ENCODE measurements around the gene OR2M7.
"Not testable (repeated sequence)": the region's sequence is repeated elsewhere in the genome, so short reads cannot be mapped to it uniquely, and the experiment has no call there.

Gene OR2M7

DNA sequence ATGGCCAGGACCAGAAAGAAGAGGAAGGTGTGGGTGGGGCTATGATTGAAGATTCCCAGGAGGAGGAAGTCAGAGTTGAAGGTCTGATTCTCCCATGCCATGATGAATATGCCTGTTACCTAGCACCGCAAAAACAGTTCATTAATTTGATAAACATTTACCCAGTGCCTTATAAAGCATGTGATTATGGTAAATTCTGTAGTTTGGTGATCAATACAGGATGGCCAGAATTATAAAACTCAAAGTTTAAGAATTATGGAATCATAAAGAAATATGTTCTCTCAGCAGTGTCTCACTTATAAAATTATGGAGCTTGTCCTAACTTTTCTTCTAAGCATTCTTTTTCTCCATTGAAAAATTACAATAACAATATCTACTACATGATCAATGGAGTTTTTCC lies at the start of gene OR2M7:
OR2M7 (minus strand) TSS at position 101 of the 400 bp plus-strand sequence; CDS start at position 101, 0 bp downstream.
- no peak for DNase-seq (ENCODE audit: low read depth in 2 of 2)

GRCh38 chr1:248373761-248374160 lies 49.4 kb upstream of the OR2M7 start:
- no peak for DNase-seq (ENCODE audit: low read depth in 2 of 2)

DNA sequence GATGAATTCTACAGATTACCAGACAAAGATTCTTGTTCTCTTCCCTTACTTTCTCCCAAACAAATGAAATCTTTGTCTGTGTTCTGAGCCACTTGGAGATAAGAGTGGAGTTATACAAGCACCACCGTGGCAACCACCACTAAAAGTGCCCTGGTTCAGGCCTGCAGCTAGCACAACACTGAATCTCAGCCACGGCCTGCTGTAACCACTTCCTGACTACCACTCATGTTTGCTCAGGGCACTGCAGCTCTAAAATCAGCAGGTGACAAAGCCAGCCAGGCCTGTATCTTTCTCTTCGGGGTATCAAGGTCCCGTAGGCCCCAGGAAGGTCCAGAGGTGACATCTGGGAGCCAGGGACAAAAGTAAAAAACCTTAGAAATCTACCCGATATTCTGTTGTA lies 48.0 kb upstream of the OR2M7 start:
- DNase-seq (ENCODE audit: low read depth in 2 of 2), result no peak

- no peak for DNase-seq (ENCODE audit: low read depth in 2 of 2)
Observed at GRCh38 chr1:248366609-248367008, 42.2 kb upstream of the OR2M7 start.

GRCh38 chr1:248361121-248361715 lies 36.9 kb upstream of the OR2M7 start, which contains the start of gene OR2T4:
Gene OR2T4 (plus strand): TSS chr1:248361665. CDS start chr1:248361665, 0 bp downstream.
- no peak for DNase-seq (ENCODE audit: low read depth in 2 of 2)

- DNase-seq (ENCODE audit: low read depth in 2 of 2), result no peak
Observed at GRCh38 chr1:248359415-248359814, 35.0 kb upstream of the OR2M7 start.

DNA sequence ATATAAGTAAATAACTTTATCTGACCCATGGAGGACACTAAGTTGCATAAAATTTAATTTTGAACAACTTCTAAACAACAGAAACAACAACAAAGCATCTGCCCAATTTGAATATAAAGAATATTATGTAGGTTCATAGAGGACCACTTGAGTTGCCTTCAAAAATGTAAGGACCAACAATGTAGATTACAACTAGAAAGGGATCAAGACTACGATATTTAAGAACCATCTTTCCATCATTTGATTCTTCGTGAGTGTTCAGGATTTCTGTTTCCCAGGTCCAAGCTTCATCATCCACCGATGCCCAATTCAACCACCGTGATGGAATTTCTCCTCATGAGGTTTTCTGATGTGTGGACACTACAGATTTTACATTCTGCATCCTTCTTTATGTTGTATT lies 24.1 kb upstream of the OR2M7 start, which contains the start of gene OR14C36:
OR14C36 (plus strand) TSS at position 301 of the 400 bp plus-strand sequence; CDS start at position 301, 0 bp downstream.
- no peak for DNase-seq (ENCODE audit: low read depth in 2 of 2)

DNA sequence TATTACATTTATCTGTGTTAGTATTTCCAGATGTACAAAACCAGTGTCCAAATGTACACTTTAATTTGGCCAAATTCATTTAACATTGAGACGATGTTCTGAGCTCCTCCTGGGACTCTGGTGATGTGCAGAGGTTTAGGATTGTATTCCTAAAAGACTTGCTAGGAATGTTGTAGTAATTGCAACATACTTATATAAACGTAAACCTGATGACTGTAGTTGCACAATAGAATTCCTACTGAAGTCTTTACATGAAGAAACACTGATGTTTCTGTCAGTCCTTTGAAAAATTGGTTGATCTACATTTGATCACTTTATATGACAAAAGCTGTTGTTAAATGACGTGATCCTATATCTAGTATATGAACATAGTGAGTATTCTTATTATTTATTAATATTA lies 19.1 kb upstream of the OR2M7 start:
- no peak for DNase-seq (ENCODE audit: low read depth in 2 of 2)

GRCh38 chr1:248316796-248317195 lies 7.6 kb downstream of the OR2M7 start:
- no peak for DNase-seq (ENCODE audit: low read depth in 2 of 2)

GRCh38 chr1:248306740-248307139 lies 17.6 kb downstream of the OR2M7 start:
- DNase-seq (ENCODE audit: low read depth in 2 of 2), result not testable (repeated sequence)

- no peak for DNase-seq (ENCODE audit: low read depth in 2 of 2)
Observed at GRCh38 chr1:248306103-248306502, 18.3 kb downstream of the OR2M7 start.

DNA sequence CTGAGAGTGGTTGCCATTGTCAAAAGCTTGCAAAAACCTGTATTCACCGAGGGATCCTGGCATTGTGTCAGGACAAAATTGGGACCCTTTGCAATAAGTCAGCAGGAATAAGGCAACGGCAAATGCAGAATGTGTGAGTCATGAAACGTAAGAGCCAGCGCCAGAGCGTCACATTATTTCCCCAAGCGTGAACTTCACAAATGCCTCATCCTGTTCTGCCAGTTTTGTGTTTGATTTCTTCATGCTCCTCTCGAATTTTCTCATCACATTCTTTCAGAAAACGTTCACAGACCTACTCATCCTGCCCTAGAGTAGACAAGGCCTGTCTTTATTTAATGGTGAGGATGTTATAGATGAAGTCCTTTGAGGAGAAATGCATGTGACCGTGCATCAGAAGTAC lies 18.7 kb downstream of the OR2M7 start:
- DNase-seq (ENCODE audit: low read depth in 2 of 2), result not testable (repeated sequence)

GRCh38 chr1:248303324-248303723 lies 21.0 kb downstream of the OR2M7 start, which contains the start of gene OR2T12:
Gene OR2T12 (minus strand): TSS chr1:248303424. CDS start chr1:248295578, 7,846 bp downstream.
- DNase-seq (ENCODE audit: low read depth in 2 of 2), result no peak

- DNase-seq (ENCODE audit: low read depth in 2 of 2), result no peak
Observed at GRCh38 chr1:248288391-248288790, 36.0 kb downstream of the OR2M7 start.

- DNase-seq (ENCODE audit: low read depth in 2 of 2), result no peak
Observed at GRCh38 chr1:248277876-248278275, 46.5 kb downstream of the OR2M7 start, which contains the start of gene OR2T33. Gene OR2T33 (minus strand): TSS chr1:248277976. CDS start chr1:248273814, 4,162 bp downstream.

Data from fibroblast of skin of left quadriceps (primary cell).